Subcutaneous abdominal adipose tissue (tissue), 5 donors: Measurements from ENCODE around the gene INF2.
"Not testable (repeated sequence)": the region's sequence is repeated elsewhere in the genome, so short reads cannot be mapped to it uniquely, and the experiment has no call there.

ENCODE experiments used
- H3K27ac ChIP-seq: one replicate; pipeline ENCODE4 v1.7.0; 2013; ENCODE audit warnings: low read depth, mild to moderate bottlenecking, inconsistent platforms, low read length, moderate library complexity
- H3K27me3 ChIP-seq, 5 donors: one replicate each; pipeline ENCODE4 v1.7.0; 2013; ENCODE audit warnings: low read length in 5 of 5, inconsistent platforms in 1 of 5; ENCODE audit not compliant: control insufficient read depth in 5 of 5, insufficient read depth in 4 of 5
- H3K36me3 ChIP-seq, 5 donors: one replicate each; pipeline ENCODE4 v1.7.0; 2013; ENCODE audit warnings: low read length in 5 of 5; ENCODE audit not compliant: control insufficient read depth in 5 of 5, insufficient read depth in 5 of 5
- H3K4me1 ChIP-seq, 5 donors: one replicate each; pipeline ENCODE4 v1.7.0; 2013; ENCODE audit warnings: low read length in 5 of 5, mild to moderate bottlenecking in 3 of 5, moderate library complexity in 1 of 5; ENCODE audit not compliant: control insufficient read depth in 5 of 5, insufficient read depth in 5 of 5
- H3K4me3 ChIP-seq, 5 donors: one replicate each; pipeline ENCODE4 v1.7.0; 2013; ENCODE audit warnings: low read length in 5 of 5, low read depth in 1 of 5
- H3K9ac ChIP-seq, 5 donors: one replicate each; pipeline ENCODE4 v1.7.0; 2013; ENCODE audit warnings: low read length in 5 of 5, mild to moderate bottlenecking in 4 of 5, moderate library complexity in 3 of 5
- H3K9me3 ChIP-seq, 5 donors: one replicate each; pipeline ENCODE4 v1.7.0; 2013; ENCODE audit warnings: low read length in 5 of 5; ENCODE audit not compliant: control insufficient read depth in 5 of 5
- donor health status: healthy.
- donor health status: healthy.
- donor health status: healthy.
- donor health status: healthy.
- donor health status: healthy.

Gene INF2

GRCh38 chr14:104657101-104657524, 32.3 kb upstream of the INF2 start:
- no peaks in the 10 kb centered on the region for H3K36me3 ChIP-seq

GRCh38 chr14:104657563-104658324, 31.7 kb upstream of the INF2 start:
- H3K27ac ChIP-seq: no peak overlapping the region
- no peak overlapping the region for H3K4me3 ChIP-seq
- peaks cover 0 to 21% (median 13%) of the 10 kb centered on the region in 5 donors for H3K4me1 ChIP-seq
- peaks cover 10 to 26% (median 19%) of the 10 kb centered on the region in 5 donors for H3K27me3 ChIP-seq
- H3K36me3 ChIP-seq: no peaks in the 10 kb centered on the region
- no peak overlapping the region for H3K9ac ChIP-seq
- H3K9me3 ChIP-seq: peaks cover 0 to 8% (median 0%) of the 10 kb centered on the region in 5 donors

More at GRCh38 chr14:104657101-104657524, 32.3 kb upstream of the INF2 start:
- peaks cover 10 to 26% (median 19%) of the 10 kb centered on the region in 5 donors for H3K27me3 ChIP-seq
- H3K4me3 ChIP-seq: no peak overlapping the region
- no peak overlapping the region for H3K27ac ChIP-seq
- peaks cover 0 to 21% (median 13%) of the 10 kb centered on the region in 5 donors for H3K4me1 ChIP-seq
- peaks cover 0 to 8% (median 0%) of the 10 kb centered on the region in 5 donors for H3K9me3 ChIP-seq
- H3K9ac ChIP-seq: no peak overlapping the region

DNA sequence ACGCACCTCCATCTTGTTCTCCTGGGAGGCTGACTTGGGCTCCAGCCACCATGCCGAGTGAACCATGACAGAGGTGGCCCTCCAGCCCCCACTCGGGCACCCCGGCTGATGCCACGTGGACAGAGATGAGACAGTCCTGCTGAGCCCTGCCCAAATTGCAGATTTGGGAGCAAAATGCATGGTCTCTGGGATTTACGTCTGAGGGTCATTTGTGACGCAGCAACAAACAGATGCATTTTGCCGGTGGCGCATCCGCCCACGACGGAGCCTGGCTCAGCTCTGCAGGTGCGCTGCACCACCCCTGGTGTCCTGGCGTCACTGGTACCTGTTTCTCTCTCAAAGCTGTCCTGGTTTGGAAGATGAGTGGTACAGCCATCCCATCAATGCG, 31.1 kb upstream of the INF2 start:
- Histone ChIP-seq H3K9me3 (peaks cover 0 to 8% (median 0%) of the 10 kb centered on the region in 5 donors), H3K4me1 (peaks cover 0 to 21% (median 13%) of the 10 kb centered on the region in 5 donors), H3K36me3 (no peaks in the 10 kb centered on the region), H3K27ac (no peak overlapping the region), H3K9ac (no peak overlapping the region), H3K27me3 (peaks cover 10 to 26% (median 19%) of the 10 kb centered on the region in 5 donors), H3K4me3 (no peak overlapping the region)

DNA sequence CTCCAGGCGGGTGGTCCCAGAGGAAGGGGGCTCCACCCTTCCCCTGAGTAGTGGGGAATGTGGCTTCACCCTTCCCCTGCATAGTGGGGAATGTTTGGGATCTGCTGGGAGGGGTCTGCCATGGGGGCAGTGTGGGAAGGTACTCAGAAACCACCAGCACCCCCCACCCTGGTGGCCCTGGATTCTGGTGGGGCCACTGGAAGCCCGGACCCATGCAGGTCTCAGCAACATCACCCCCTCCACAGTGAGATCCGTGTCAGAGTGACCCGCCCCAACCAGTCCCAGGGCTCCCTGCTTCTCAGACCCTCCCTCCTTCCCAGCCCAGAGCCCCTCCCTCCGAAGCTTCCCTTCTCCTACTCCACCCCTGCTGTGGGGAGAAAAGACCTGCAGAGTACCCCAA, 30.3 kb upstream of the INF2 start:
- H3K36me3 ChIP-seq: no peaks in the 10 kb centered on the region
- peaks cover 8 to 26% (median 19%) of the 10 kb centered on the region in 5 donors for H3K27me3 ChIP-seq
- peaks cover 0 to 21% (median 13%) of the 10 kb centered on the region in 5 donors for H3K4me1 ChIP-seq
- H3K4me3 ChIP-seq: no peak overlapping the region
- no peak overlapping the region for H3K9ac ChIP-seq
- H3K27ac ChIP-seq: no peak overlapping the region
- H3K9me3 ChIP-seq: peaks cover 0 to 8% (median 0%) of the 10 kb centered on the region in 5 donors

DNA sequence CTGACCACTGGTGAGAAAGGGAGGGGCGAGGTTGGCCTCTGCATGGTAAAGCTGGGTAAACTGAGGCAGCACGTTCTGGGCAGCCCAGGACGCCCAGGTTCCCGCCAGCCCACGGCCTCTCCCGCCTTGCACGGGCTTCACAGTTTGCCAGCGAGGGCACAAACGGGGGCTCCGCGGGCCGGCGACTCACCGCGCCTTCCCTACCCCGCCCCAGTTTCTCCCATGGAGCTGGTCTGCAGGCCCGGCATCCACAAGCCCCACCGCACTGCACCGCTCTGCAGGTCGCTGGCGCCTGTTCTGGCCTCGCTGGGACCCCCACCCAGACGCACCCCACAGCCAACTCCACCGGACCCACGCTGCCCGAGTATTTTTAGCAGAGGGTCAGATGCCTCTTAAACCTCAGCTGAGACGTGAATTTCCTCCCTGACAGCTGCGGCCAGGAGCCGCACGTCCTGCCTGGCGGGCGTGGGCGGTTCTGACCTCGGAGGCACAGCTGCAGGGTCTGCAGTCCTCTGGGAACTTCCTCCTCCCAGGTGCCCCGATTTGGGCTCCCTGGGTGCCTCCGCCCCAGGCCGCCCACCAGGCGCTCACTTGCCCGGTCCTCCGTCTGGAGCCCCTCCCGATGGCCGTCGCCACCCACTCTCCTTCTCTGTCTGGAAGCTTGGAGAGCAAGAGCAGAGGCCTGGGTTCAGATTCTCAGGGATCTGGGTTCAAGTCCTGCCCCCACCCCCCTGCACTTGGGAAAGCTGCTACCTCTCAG, 29.5 kb upstream of the INF2 start:
- Histone ChIP-seq H3K27me3 (peaks cover 8 to 28% (median 23%) of the 10 kb centered on the region in 5 donors), H3K36me3 (no peaks in the 10 kb centered on the region), H3K4me1 (peaks cover 0 to 21% (median 13%) of the 10 kb centered on the region in 5 donors), H3K4me3 (no peak overlapping the region), H3K9ac (no peak overlapping the region), H3K9me3 (peaks cover 0 to 8% (median 0%) of the 10 kb centered on the region in 5 donors), H3K27ac (no peak overlapping the region)

GRCh38 chr14:104660597-104660996, 28.8 kb upstream of the INF2 start:
- Histone ChIP-seq H3K9ac (no peak overlapping the region), H3K36me3 (no peaks in the 10 kb centered on the region), H3K4me1 (peaks cover 0 to 26% (median 15%) of the 10 kb centered on the region in 5 donors), H3K9me3 (peaks cover 0 to 6% (median 0%) of the 10 kb centered on the region in 5 donors), H3K27me3 (peaks cover 8 to 28% (median 23%) of the 10 kb centered on the region in 5 donors), H3K4me3 (no peak overlapping the region), H3K27ac (no peak overlapping the region)

DNA sequence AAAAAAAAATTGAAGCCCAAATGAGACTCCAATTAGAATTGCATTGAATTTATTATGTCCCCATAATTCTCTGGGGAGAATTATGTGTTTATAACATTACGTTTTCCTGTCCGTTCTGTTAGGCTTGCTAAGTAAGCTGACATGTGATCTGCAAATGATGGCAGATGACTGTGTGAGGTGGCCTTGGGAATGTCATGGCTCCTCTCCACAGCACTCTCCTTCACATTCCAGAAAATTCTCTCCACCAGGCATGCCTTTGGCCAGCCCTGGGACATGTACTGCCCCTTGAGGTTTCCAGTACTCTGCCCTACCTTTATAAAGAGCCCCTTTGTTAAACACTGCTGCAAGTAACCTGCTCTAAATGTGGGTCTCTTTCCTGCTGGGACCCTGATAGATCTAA, 28.3 kb upstream of the INF2 start:
- Histone ChIP-seq H3K27ac (no peak overlapping the region), H3K4me1 (peaks cover 0 to 27% (median 16%) of the 10 kb centered on the region in 5 donors), H3K36me3 (no peaks in the 10 kb centered on the region), H3K9me3 (peaks cover 0 to 6% (median 0%) of the 10 kb centered on the region in 5 donors), H3K27me3 (peaks cover 8 to 25% (median 21%) of the 10 kb centered on the region in 5 donors), H3K9ac (no peak overlapping the region), H3K4me3 (no peak overlapping the region)

GRCh38 chr14:104661528-104662157, 27.8 kb upstream of the INF2 start:
- H3K4me3 ChIP-seq, H3K27ac ChIP-seq: not testable (repeated sequence)
- H3K4me1 ChIP-seq: peaks cover 0 to 27% (median 13%) of the 10 kb centered on the region in 5 donors

GRCh38 chr14:104662472-104662871, 26.9 kb upstream of the INF2 start:
- not testable (repeated sequence) for H3K27ac ChIP-seq, H3K36me3 ChIP-seq, H3K9me3 ChIP-seq, H3K4me3 ChIP-seq, H3K9ac ChIP-seq
- Histone ChIP-seq H3K4me1 (peaks cover 0 to 27% (median 13%) of the 10 kb centered on the region in 5 donors), H3K27me3 (peaks cover 8 to 24% (median 18%) of the 10 kb centered on the region in 5 donors)

More at GRCh38 chr14:104661528-104662157, 27.8 kb upstream of the INF2 start:
- H3K9me3 ChIP-seq, H3K9ac ChIP-seq, H3K36me3 ChIP-seq: not testable (repeated sequence)
- peaks cover 8 to 24% (median 18%) of the 10 kb centered on the region in 5 donors for H3K27me3 ChIP-seq
